IMR-90 (cell line): ENCODE results near the gene FLT3LG.

Experiments
- BHLHE40 ChIP-seq: fragments of 150-350 bp; IDR thresholded peaks from 2 replicates; pipeline ENCODE4 v1.6.1; 2016; ENCODE audit warnings: mild to moderate bottlenecking, low read depth, low read length
- CEBPB ChIP-seq: IDR thresholded peaks from 2 replicates; pipeline ENCODE4 v1.6.1; 2012; ENCODE audit warnings: low read depth, low read length, improper control_type of control experiment
- FOS ChIP-seq: fragments of 150-350 bp; IDR thresholded peaks from 2 replicates; pipeline ENCODE4 v1.6.1; 2016; ENCODE audit warnings: low read depth, low read length
- MXI1 ChIP-seq: IDR thresholded peaks from 2 replicates; pipeline ENCODE4 v1.6.1; 2012; ENCODE audit warnings: low read depth, mild to moderate bottlenecking, low read length, moderate library complexity, borderline replicate concordance
- NFE2L2 ChIP-seq: fragments of 150-350 bp; IDR thresholded peaks from 2 replicates; pipeline ENCODE4 v1.6.1; 2016; ENCODE audit warnings: low read depth, mild to moderate bottlenecking, low read length
- POLR2A ChIP-seq: IDR thresholded peaks from 2 replicates; pipeline ENCODE4 v1.6.1; 2012; ENCODE audit warnings: mild to moderate bottlenecking, low read depth, low read length
- RFX5 ChIP-seq: IDR thresholded peaks from 2 replicates; pipeline ENCODE4 v1.8.0; 2012; ENCODE audit warnings: low read depth, mild to moderate bottlenecking, low read length, moderate library complexity
- TF ChIP-seq, protein P1 (sequence below): conservative IDR thresholded peaks from 2 replicates; pipeline ENCODE4 v1.5.1; 2012; ENCODE audit warnings: mild to moderate bottlenecking, low read depth, low read length, improper control_type of control experiment
- TF ChIP-seq, protein P2 (sequence below): fragments of 150-350 bp; IDR thresholded peaks from 2 replicates; pipeline ENCODE4 v1.6.1; 2016; ENCODE audit warnings: low read depth, mild to moderate bottlenecking, low read length, moderate library complexity, borderline replicate concordance

DNA sequence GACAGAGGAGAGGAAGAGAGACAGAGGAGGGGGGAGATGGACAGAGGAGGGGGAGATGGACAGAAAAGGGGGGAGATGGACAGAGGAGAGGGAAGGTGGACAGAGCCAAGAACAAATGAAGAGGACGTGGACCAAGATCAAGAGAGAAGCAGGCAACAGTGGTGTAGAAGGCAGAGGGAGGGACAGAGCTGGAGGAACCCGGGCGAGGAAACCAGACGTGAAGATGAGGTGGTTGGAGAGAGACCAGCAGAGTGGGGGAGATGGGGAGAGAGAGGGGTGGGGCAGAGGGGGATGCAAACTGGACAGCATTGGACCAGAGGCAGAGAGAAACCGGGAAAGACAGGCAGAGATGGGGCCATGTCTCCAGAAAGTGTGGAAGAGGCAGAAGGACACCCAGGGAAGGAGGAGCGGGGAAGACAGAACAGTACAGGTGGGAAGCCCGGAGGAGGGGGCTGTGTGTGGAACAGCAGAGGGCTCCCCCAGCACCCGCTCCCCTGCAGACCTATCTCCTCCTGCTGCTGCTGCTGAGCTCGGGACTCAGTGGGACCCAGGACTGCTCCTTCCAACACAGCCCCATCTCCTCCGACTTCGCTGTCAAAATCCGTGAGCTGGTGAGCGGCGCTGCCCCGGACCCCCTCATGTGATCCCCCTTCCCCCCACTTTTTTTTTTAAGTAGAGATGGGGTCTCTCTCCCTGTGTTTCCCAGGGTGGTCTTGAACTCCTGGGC, 1.3 kb downstream of the FLT3LG start:
- TF ChIP-seq CEBPB (no peak), RFX5 (no peak), FOS (no peak), BHLHE40 (no peak), POLR2A (no peak), MXI1 (no peak), NFE2L2 (no peak)
- TF ChIP-seq, protein P1, sequence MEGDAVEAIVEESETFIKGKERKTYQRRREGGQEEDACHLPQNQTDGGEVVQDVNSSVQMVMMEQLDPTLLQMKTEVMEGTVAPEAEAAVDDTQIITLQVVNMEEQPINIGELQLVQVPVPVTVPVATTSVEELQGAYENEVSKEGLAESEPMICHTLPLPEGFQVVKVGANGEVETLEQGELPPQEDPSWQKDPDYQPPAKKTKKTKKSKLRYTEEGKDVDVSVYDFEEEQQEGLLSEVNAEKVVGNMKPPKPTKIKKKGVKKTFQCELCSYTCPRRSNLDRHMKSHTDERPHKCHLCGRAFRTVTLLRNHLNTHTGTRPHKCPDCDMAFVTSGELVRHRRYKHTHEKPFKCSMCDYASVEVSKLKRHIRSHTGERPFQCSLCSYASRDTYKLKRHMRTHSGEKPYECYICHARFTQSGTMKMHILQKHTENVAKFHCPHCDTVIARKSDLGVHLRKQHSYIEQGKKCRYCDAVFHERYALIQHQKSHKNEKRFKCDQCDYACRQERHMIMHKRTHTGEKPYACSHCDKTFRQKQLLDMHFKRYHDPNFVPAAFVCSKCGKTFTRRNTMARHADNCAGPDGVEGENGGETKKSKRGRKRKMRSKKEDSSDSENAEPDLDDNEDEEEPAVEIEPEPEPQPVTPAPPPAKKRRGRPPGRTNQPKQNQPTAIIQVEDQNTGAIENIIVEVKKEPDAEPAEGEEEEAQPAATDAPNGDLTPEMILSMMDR: no peak
- TF ChIP-seq, protein P2, sequence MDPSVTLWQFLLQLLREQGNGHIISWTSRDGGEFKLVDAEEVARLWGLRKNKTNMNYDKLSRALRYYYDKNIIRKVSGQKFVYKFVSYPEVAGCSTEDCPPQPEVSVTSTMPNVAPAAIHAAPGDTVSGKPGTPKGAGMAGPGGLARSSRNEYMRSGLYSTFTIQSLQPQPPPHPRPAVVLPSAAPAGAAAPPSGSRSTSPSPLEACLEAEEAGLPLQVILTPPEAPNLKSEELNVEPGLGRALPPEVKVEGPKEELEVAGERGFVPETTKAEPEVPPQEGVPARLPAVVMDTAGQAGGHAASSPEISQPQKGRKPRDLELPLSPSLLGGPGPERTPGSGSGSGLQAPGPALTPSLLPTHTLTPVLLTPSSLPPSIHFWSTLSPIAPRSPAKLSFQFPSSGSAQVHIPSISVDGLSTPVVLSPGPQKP: no peak
